GM12874 (cell line): ENCODE data around the gene SOX6.

Source experiments
- CTCF ChIP-seq: IDR thresholded peaks from 2 replicates; pipeline ENCODE4 v1.5.1; 2011; ENCODE audit warnings: low read depth, mild to moderate bottlenecking, control low read depth, low read length, moderate library complexity; ENCODE audit not compliant: insufficient read depth

Gene SOX6

GRCh38 chr11:16015741-16016467 is 340.4 kb downstream of the SOX6 start:
- no peak for TF ChIP-seq CTCF

DNA sequence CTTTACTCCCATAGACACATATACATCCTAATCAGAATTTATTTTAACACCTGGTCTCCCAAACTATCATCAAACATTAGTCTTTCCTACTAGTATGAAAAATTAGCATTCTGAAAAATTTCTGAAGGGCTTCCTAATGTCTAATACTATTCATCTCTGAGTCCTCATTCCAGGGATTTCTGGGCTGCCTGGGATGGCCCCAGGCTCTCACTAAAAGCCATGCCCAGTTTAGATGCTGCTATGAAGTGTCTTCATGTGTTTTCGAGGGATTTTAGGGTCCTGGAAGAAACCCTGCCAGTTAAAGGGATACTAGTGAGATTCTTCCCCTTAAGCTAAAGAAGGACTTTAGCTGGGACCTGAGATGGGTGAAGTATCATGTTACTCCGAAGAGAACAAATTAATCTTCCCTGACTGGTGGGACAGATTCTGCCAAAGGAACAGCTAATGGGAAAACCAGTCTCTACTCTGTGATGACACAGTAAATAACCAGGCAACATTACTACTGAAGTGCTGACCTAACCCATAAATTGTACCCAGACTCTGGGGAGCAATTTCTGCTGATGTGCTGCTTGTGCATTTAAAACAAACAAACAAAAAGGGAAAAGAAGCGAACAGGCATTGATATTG is 342.6 kb downstream of the SOX6 start:
- TF ChIP-seq CTCF, result no peak

GRCh38 chr11:16013242-16013641 is 343.1 kb downstream of the SOX6 start:
- no peak for TF ChIP-seq CTCF

DNA sequence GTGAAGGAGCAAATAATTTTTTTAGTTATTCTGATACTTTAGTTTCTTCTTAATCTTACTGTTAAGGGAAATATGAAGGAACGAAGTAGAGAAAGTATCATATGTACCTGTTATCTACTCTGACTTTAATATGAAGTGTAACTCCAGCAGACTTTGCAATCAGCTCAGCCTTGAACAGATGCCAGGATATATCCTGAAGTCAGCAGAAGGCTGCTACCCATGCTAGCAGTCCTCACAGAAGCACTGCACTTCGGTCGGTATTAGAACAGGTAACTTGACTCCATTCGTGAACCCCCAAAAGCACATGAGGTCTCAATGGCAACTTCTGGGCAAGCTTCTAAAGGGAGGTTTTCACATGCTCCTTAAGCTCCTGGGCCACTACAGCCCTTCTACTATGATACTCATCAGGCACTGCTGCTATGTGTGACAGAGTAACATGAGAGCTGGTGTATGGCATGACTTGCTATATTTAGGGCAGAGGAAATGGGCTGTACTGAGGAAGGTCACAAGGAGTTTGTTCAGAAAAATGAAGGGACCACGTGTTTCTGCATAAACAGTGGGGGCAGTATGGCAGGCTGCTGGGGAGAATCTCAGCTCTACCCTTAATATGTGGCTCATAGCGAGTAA is 344.1 kb downstream of the SOX6 start:
- no peak for TF ChIP-seq CTCF

DNA sequence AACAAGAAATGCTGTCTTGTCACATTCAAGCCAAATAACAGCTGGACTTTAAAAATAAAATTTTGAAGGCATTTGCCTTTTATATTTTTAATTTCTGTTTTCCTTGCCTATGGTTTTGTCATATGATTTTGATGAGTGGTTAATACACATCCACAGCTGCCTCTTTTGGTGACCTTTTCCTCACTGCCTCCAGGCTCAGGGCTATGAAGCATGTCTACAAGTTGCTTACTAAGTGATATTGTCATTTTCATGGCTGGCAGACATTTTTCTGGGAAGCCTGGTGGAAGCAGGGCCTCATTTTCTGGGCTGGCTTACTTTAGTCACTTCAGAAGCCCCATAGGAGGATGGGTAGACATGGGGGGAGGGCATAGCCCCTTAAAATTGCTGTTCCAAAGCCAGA is 344.9 kb downstream of the SOX6 start:
- no peak for TF ChIP-seq CTCF

GRCh38 chr11:16009021-16009420 is 347.3 kb downstream of the SOX6 start:
- TF ChIP-seq CTCF, result no peak

DNA sequence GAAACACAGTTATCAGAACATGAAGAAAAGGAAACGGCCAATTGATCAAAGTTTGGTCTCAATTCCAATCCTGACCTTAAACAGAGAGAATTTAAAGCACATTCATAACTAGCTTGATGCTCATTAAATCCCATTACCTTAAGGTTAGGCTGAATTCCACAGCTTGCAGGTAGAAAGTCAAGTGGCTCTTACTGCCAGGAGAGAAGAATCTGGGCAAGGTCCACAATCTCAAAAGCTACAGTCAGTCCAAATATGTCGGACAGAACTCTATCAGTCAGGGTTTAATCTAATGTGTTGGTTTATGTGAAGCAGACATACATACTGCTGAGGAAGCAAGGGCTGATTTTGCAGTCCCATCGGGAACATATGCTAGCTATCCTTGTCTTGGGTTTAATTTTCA is 348.8 kb downstream of the SOX6 start:
- no peak for TF ChIP-seq CTCF
